H9 (cell line): ENCODE results near the gene SYF2. TPM values are rescaled to one million over a fixed set of nuclear protein-coding genes. Genes with fewer than 3 reads are reported as not detected.

Source experiments
- DNase-seq: peaks from one replicate; pipeline ENCODE4 v3.0.0-alpha.2; 2017
- H2AFZ ChIP-seq: one replicate; pipeline ENCODE4 v1.6.1; 2013; ENCODE audit warnings: mild to moderate bottlenecking, low read length, control low read depth, moderate library complexity
- H2AK5ac ChIP-seq: 2 replicates; pipeline ENCODE4 v1.6.1; 2013; ENCODE audit warnings: low read length, control low read depth, mixed read lengths; ENCODE audit not compliant: insufficient read length
- H2BK120ac ChIP-seq: one replicate; pipeline ENCODE4 v1.6.1; 2013; ENCODE audit warnings: low read depth, mild to moderate bottlenecking, low read length, control low read depth, inconsistent platforms; ENCODE audit not compliant: poor library complexity, severe bottlenecking
- H2BK12ac ChIP-seq: 2 replicates; pipeline ENCODE4 v1.6.1; 2013; ENCODE audit warnings: low read length, control low read depth, mixed read lengths, low read depth; ENCODE audit not compliant: insufficient read length
- H2BK15ac ChIP-seq: 2 replicates; pipeline ENCODE4 v1.6.1; 2013; ENCODE audit warnings: low read depth, low read length, control low read depth
- H2BK20ac ChIP-seq: one replicate; pipeline ENCODE4 v1.6.1; 2013; ENCODE audit warnings: low read depth, mild to moderate bottlenecking, low read length, control low read depth, inconsistent platforms; ENCODE audit not compliant: poor library complexity, severe bottlenecking
- H2BK5ac ChIP-seq: 2 replicates; pipeline ENCODE4 v1.6.1; 2013; ENCODE audit warnings: low read length, control low read depth, mixed read lengths; ENCODE audit not compliant: insufficient read length
- H3K14ac ChIP-seq: 2 replicates; pipeline ENCODE4 v1.6.1; 2013; ENCODE audit warnings: low read length, control low read depth; ENCODE audit not compliant: insufficient read depth
- H3K18ac ChIP-seq: 2 replicates; pipeline ENCODE4 v1.6.1; 2013; ENCODE audit warnings: low read depth, mild to moderate bottlenecking, mixed read lengths, low read length, control low read depth; ENCODE audit not compliant: insufficient read length
- H3K23ac ChIP-seq: 2 replicates; pipeline ENCODE4 v1.6.1; 2013; ENCODE audit warnings: low read length, control low read depth, mixed read lengths, low read depth; ENCODE audit not compliant: insufficient read length
- H3K23me2 ChIP-seq: 2 replicates; pipeline ENCODE4 v1.6.1; 2013; ENCODE audit warnings: low read depth, mild to moderate bottlenecking, mixed read lengths, low read length, control low read depth; ENCODE audit not compliant: insufficient read length, poor library complexity, severe bottlenecking
- H3K27ac ChIP-seq: 2 replicates; pipeline ENCODE4 v1.5.1; 2013; ENCODE audit warnings: low read length, control low read depth, mixed read lengths, low read depth; ENCODE audit not compliant: insufficient read length
- H3K27me3 ChIP-seq: 2 replicates; pipeline ENCODE4 v1.6.1; 2013; ENCODE audit warnings: low read length, control low read depth, inconsistent platforms; ENCODE audit not compliant: insufficient read depth
- H3K4ac ChIP-seq: 2 replicates; pipeline ENCODE4 v1.6.1; 2013; ENCODE audit warnings: low read depth, mild to moderate bottlenecking, control low read depth, inconsistent platforms, low read length, moderate library complexity
- H3K4me1 ChIP-seq: 2 replicates; pipeline ENCODE4 v1.6.1; 2013; ENCODE audit warnings: low read length, control low read depth, inconsistent platforms; ENCODE audit not compliant: insufficient read depth
- H3K4me2 ChIP-seq: 2 replicates; pipeline ENCODE4 v1.6.1; 2013; ENCODE audit warnings: low read length, control low read depth, mixed read lengths; ENCODE audit not compliant: insufficient read length, insufficient read depth
- H3K56ac ChIP-seq: 2 replicates; pipeline ENCODE4 v1.6.1; 2013; ENCODE audit warnings: low read depth, mild to moderate bottlenecking, mixed read lengths, low read length, control low read depth; ENCODE audit not compliant: insufficient read length
- H3K79me1 ChIP-seq: 2 replicates; pipeline ENCODE4 v1.6.1; 2013; ENCODE audit warnings: low read depth, mild to moderate bottlenecking, moderate library complexity, low read length, control low read depth, inconsistent platforms; ENCODE audit not compliant: insufficient read depth, poor library complexity, severe bottlenecking
- H3K79me2 ChIP-seq: 2 replicates; pipeline ENCODE4 v1.6.1; 2013; ENCODE audit warnings: low read length, control low read depth, inconsistent platforms; ENCODE audit not compliant: insufficient read depth
- H3K9ac ChIP-seq: 2 replicates; pipeline ENCODE4 v1.6.1; 2013; ENCODE audit warnings: low read length, control low read depth, mixed read lengths; ENCODE audit not compliant: insufficient read length; ENCODE audit errors: extremely low read depth
- H3K9me3 ChIP-seq: one replicate; pipeline ENCODE4 v1.6.1; 2013; ENCODE audit warnings: low read depth, low read length, inconsistent platforms; ENCODE audit not compliant: control insufficient read depth
- H3T11ph ChIP-seq: one replicate; pipeline ENCODE4 v1.6.1; 2013; ENCODE audit warnings: mild to moderate bottlenecking, low read length, control low read depth, inconsistent platforms
- H4K20me1 ChIP-seq: one replicate; pipeline ENCODE4 v1.6.1; 2013; ENCODE audit not compliant: control insufficient read depth, insufficient read length, insufficient read depth
- H4K5ac ChIP-seq: 2 replicates; pipeline ENCODE4 v1.6.1; 2013; ENCODE audit warnings: low read depth, mild to moderate bottlenecking, mixed read lengths, low read length, control low read depth; ENCODE audit not compliant: insufficient read length
- H4K8ac ChIP-seq: replicated peaks from 2 replicates; pipeline ENCODE4 v1.6.1; 2013; ENCODE audit warnings: low read length, control low read depth, mixed read lengths, low read depth; ENCODE audit not compliant: insufficient read length
- H4K91ac ChIP-seq: 2 replicates; pipeline ENCODE4 v1.6.1; 2013; ENCODE audit warnings: low read depth, mild to moderate bottlenecking, moderate library complexity, mixed read lengths, low read length, control low read depth; ENCODE audit not compliant: insufficient read length
- H3K27ac Mint-ChIP-seq, 3 experiments: 2 replicates in 2 of 3; 3 replicates in 1 of 3; pipeline ENCODE4 v1.8.0; 2020 to 2021; ENCODE audit warnings: mixed read lengths in 3 of 3, mild to moderate bottlenecking in 1 of 3, moderate library complexity in 1 of 3
- H3K27me3 Mint-ChIP-seq: 2 replicates; pipeline ENCODE4 v1.8.0; 2021; ENCODE audit warnings: low read depth, mild to moderate bottlenecking, moderate library complexity, mixed read lengths
- H3K36me3 Mint-ChIP-seq, 3 experiments: 2 replicates in 2 of 3; 3 replicates in 1 of 3; pipeline ENCODE4 v1.8.0; 2020 to 2021; ENCODE audit warnings: low read depth in 3 of 3, mixed read lengths in 3 of 3; ENCODE audit not compliant: insufficient read depth in 1 of 3
- H3K4me1 Mint-ChIP-seq, 2 experiments: 2 replicates each; pipeline ENCODE4 v1.8.0; 2020; ENCODE audit warnings: mixed read lengths in 2 of 2
- H3K4me3 Mint-ChIP-seq, 2 experiments: 2 replicates in 1 of 2; 3 replicates in 1 of 2; pipeline ENCODE4 v1.8.0; 2020 to 2021; ENCODE audit warnings: mild to moderate bottlenecking in 2 of 2, mixed read lengths in 2 of 2, moderate library complexity in 1 of 2
- H3K9me3 Mint-ChIP-seq, 2 experiments: 2 replicates in 1 of 2; 3 replicates in 1 of 2; pipeline ENCODE4 v1.8.0; 2020; ENCODE audit warnings: mild to moderate bottlenecking in 2 of 2, mixed read lengths in 2 of 2, moderate library complexity in 1 of 2
- CTCF ChIP-seq: fragments of 200-600 bp; sonication (generic); conservative IDR thresholded peaks from 3 replicates; pipeline ENCODE4 v1.8.0; 2021; ENCODE audit warnings: antibody characterized with exemption, mild to moderate bottlenecking
- WGBS: extraction: QIAGEN DNeasy Blood & Tissue Kit; methylation state at CpG from one replicate; pipeline ENCODE4 v1.1.7; 2013; ENCODE audit warnings: missing lambda C conversion rate, low lambda C conversion rate, mixed read lengths; ENCODE audit not compliant: insufficient read length; ENCODE audit errors: extremely low coverage; 5-methylcytosine and 5-hydroxymethylcytosine counted together
- total RNA-seq: library from RNA; stranded (reverse); gene quantifications from 2 replicates; pipeline ENCODE4 v1.2.1, GENCODE V29; 2021

The SYF2 gene
- total RNA-seq, 1 experiment from 2014 or later, result 36.5 TPM

- H2BK15ac ChIP-seq, result no peak overlapping the region
- no CpG with 5 or more reads among the region's 9 CpGs for WGBS
- no peak overlapping the region for H2BK120ac ChIP-seq
- H3K9me3 Mint-ChIP-seq, result no peaks in the 10 kb centered on the region; a peak in 1 of 5 replicates
- H3K4me2 ChIP-seq, result no peak overlapping the region
- H3K23me2 ChIP-seq, result no peaks in the 10 kb centered on the region
- no peak overlapping the region for H2BK5ac ChIP-seq
- no peak overlapping the region for H4K5ac ChIP-seq
- H2AK5ac ChIP-seq, result no peak overlapping the region
- H3K9ac ChIP-seq, result no peak overlapping the region
- no peak overlapping the region for H4K91ac ChIP-seq
- no peak overlapping the region for H3K56ac ChIP-seq
- H3K23ac ChIP-seq, result no peak overlapping the region
- H3K4me3 Mint-ChIP-seq, result no peak overlapping the region
- no peak overlapping the region for H3T11ph ChIP-seq
- H3K4ac ChIP-seq, result no peak overlapping the region
- no peak overlapping the region for H3K14ac ChIP-seq
- H2BK20ac ChIP-seq, result no peak overlapping the region
- no peaks in the 10 kb centered on the region for H3K36me3 Mint-ChIP-seq
- peak; percentile 89 for TF ChIP-seq CTCF
- H3K4me1 ChIP-seq, result no peaks in the 10 kb centered on the region
- H3K79me1 ChIP-seq, result no peaks in the 10 kb centered on the region
- no peaks in the 10 kb centered on the region for H3K27me3 Mint-ChIP-seq
- no peak overlapping the region for H3K18ac ChIP-seq
- no peaks in the 10 kb centered on the region for H3K9me3 ChIP-seq
- H3K27me3 ChIP-seq, result no peaks in the 10 kb centered on the region
- no peak overlapping the region for H3K27ac ChIP-seq
- no peak for DNase-seq
- H3K27ac Mint-ChIP-seq, result no peak overlapping the region
- H2AFZ ChIP-seq, result no peak overlapping the region
- no peaks in the 10 kb centered on the region for H4K20me1 ChIP-seq
- H4K8ac ChIP-seq, result no peak overlapping the region
- no peaks in the 10 kb centered on the region for H3K79me2 ChIP-seq
- peaks cover 7 to 14% of the 10 kb centered on the region in 2 experiments for H3K4me1 Mint-ChIP-seq
- H2BK12ac ChIP-seq, result no peak overlapping the region
Observed at GRCh38 chr1:25204797-25205480, 27.4 kb downstream of the SYF2 start.
